HG02885 (cell line): ENCODE data around the gene TEX48.

Experiments used
- ATAC-seq: cut with Tn5 transposase; IDR thresholded peaks from one replicate; pipeline ENCODE4 v1.9.1; 2021; ENCODE audit warnings: mild to moderate bottlenecking; ENCODE audit not compliant: unreplicated experiment, poor library complexity

The TEX48 gene

DNA sequence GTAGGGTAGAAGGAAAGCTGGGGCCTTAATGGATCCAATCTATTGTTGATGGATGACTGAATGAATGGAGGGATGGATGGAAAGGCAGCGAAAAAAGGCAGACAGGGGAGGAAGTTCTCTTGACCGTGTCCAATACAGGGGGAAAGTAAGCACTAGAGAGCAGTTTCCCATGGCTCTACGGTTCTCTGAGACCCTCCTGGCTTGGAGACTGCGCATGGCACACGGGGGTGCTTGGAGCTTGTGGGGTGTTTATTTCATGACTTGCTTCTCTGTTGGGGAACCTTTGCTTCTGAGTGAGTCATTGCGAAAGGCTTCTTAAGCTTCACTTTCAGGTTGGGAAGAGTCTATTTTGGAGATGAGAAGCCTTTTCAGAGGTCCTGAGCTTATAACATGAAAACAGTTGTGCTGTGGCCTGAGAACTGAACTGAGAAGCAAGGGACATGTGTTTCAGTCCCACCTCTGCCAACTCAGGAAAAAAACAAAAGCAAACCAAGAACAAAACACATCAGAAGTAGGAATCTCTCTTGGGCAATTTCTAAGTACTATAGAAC, 12.8 kb upstream of the TEX48 start:
- peak; percentile 55 for ATAC-seq

DNA sequence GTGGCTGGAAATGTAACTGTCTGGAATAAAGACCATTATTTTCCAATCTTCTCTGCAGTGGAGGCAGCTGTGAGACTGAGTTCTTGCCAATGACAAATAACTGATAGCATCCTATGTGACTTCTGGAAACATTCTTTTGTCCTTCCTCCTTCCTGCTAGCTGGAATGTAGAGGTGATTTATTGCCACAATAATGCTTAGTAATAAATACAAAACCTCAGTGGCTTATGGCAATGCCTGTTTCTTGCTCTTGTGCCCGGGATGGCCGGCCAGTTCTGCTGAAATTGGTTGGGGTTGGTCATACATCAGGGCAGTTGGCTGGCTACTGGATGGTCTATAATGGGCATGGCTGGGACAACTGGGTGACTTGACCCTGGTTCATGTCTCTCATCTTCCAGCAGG, 12.2 kb upstream of the TEX48 start:
- ATAC-seq: no peak

GRCh38 chr9:114693248-114693855, 11.4 kb upstream of the TEX48 start:
- no peak for ATAC-seq

DNA sequence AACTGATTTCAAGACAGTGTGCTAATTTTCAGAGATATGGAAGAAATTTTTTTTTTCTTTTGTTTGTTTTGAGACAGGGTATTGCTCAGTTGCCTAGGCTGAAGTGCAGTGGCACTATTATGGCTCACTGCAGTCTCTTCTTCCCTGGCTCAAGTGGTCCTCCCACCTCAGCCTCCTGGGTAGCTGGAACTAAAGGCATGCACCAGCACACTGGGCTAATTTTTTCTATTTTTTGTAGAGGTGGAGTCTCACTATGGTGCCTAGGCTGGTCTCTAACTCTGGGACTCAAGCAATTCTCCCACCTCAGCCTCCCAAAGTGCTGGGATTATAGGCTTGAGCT, 9.9 kb upstream of the TEX48 start:
- no peak for ATAC-seq

GRCh38 chr9:114691046-114691955, 9.3 kb upstream of the TEX48 start:
- ATAC-seq: peak; percentile 52

GRCh38 chr9:114690308-114690707, 8.3 kb upstream of the TEX48 start:
- no peak for ATAC-seq

DNA sequence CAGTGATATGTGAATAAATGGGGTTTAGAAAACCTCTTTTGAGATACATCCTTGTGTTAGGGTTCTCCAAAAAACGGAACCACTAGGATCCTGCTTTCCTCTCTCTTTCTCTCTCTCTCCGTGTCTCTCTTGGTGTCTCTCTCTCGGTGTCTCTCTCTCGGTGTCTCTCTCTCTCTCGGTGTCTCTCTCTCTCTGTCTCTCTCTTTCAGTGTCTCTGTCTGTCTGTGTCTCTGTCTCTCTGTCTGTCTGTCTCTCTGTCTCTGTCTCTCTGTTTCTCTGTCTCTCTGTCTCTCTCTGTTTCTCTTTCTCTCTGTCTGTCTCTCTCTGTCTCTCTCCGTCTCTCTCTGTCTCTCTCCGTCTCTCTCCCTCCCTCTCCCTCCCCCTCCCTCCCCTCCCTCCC, 7.8 kb upstream of the TEX48 start:
- ATAC-seq: no peak

DNA sequence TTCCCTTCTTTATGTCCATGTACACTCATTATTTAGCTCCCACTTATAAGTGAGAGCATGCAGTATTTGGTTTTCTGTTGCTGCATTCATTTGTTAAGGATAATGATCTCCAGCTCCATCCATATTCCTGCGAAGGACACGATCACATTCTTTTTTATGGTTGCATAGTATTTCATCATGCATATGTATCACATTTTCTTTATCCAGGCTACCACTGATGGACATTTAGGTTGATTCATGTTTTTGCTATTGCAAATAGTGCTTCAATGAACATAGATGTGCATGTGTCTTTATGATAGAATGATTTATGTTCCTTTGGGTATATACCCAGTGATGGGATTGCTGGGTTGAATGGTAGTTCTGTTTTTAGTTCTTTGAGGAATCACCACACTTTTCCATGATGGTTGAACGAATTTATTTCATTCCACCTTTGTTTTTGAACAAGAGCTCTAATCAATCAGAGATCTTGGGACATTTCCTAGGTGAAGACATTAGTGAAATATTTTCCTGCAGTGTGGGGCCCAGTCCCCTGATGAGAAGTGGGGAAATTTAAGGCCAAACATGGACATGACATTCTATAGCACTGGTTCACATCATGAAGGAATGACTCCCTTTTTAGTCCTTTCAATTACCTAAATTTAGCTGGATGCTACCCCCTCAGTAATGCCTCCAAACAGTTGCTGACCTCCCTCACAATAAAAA, 7.1 kb upstream of the TEX48 start:
- no peak for ATAC-seq

DNA sequence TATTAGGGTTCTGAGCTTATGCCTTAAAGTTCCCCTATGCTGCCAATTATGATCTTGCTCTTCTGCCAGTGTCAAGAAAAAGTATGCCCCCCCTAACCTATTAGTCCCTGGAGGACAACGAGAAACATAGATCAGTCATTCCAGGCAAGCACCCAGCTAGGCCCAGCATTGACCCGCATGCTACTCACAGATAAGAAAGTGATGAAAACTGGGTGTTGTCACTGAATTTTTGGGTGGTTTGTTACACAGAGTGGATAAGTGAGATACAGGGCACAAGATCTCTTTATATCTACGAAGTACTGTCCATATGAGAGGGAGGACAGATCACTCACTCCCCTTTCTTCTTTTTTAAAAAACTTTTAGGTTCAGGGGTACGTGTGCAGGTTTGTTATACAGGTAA, 6.4 kb upstream of the TEX48 start:
- no peak for ATAC-seq

DNA sequence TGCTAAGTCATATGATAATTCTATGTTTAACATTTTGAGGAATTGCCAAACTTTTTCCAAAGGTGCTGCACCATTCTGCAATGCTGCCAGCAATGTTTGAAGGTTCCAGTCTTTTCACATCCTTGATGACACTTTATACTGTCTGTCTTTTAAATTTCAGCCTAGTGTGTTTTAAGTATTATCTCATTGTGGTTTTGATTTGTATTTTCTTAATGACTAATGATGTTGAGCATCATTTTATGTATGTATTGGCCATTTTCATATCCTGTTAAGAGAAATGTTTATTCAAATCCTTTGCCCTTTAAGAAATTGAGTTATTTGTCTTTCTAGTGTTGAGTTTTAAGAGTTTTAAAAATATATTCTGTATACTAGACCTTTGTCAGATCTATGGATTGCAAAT, 5.0 kb upstream of the TEX48 start:
- no peak for ATAC-seq

- ATAC-seq: no peak
Observed at GRCh38 chr9:114685951-114686350, 4.0 kb upstream of the TEX48 start.

DNA sequence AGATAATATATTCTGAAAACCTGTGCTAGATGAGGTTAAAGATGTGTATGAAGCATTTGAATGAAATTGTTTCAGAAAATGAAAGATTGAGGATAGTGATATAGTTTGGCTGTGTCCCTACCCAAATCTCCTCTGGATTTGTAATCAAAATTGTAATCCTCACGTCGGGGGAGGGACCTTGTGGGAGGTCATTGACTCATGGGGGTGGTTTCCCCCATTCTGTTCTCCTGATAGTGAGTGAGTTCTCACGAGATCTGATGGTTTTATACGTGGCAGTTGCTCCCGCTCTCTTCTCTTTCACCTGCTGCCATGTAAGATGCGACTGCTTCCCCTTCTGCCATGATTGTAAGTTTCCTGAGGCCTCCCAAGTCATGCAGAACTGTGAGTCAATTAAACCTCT, 2.0 kb upstream of the TEX48 start:
- ATAC-seq: no peak

DNA sequence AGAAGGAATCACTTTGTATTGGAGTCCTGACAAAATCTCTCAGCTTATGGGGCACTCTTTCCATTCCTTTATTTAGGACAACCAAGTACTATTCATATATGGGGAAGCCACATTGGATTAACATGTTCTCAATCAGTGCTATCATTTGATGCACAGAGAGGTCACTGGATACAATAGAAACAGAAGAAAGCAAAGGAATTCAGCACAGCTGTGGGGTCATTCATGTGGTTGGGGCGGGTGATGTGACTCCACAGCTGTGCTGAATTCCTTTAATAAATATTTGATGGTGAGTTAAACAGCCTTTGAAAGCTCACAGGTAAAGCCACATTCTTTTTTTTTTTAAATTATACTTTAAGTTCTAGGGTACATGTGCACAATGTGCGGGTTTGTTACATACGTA, 854 bp upstream of the TEX48 start:
- no peak for ATAC-seq

GRCh38 chr9:114680259-114681001, 1.6 kb downstream of the TEX48 start:
- ATAC-seq: no peak

GRCh38 chr9:114678795-114679194, 3.2 kb downstream of the TEX48 start:
- ATAC-seq: no peak

DNA sequence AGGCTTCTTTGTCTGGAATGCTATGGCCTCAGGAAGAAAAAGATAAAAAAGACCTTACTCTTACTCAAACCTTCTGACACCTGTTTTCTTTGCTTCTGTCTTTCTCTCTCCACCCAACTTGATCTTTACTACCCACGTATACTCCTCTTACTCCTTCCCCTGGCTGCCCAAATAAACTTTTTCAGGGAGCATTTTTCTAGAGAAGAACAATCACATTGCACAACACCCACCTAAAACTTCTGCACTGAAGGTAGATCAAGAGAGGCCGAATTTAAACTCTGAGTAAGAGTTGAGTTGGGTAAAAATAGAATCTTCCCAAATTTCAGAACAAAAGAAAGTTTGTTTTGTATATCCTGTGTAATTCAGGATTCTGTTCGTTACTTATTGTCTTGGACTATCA, 3.9 kb downstream of the TEX48 start:
- ATAC-seq: no peak

- no peak for ATAC-seq
Observed at GRCh38 chr9:114677418-114677817, 4.6 kb downstream of the TEX48 start.

DNA sequence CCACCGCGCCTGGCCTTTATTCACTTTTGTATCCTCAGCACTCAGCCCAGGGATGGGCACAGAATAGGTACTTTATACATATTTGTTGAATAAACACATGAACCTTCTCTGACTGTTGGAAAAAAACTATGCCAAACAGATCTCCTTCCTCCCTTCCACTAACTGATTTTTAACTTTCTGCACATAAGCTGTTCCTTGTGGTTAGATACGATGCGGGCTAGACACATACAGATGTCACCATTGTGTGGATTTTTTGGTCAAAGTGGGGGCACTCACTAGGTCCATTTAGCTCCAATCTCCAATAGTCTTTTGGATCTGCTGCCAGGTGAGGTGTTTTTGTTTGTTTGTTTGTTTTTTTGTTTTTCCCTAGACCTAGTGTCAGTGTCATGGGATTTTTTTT, 5.1 kb downstream of the TEX48 start:
- ATAC-seq: no peak

DNA sequence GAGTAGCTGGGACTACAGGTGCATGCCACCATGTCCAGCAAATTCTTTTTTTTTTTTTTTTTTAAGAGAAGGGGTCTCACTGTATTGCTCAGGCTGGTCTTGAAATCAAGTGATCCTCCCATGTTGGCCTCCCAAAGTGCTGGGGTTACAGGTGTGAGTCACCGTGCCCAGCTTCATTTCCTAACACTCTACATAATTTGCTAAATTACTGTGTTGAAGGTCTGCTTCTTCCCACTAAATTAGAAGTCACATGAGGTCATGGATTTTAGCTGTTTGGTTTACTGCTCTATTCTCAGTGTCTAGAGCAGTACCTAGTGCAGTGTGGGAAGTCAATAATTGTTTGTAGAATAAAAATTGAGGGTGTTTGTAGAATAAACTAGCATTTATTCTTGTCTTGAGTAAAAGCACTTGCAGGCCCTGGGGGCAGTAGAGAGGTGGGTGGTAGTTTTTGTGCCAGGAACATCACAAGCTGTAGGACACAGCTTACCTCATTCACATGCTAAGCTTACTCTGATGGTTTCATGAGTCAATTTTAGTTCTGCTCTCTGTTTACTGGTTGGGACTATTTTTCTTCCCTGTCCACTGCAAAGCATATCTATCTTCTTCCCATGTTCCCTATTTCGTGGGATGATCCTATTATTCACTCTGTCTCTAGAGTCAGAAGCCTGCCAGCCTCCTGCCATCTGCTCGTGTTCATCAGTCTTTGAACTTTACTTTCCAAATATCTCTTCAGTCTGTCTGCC, 7.0 kb downstream of the TEX48 start:
- ATAC-seq: no peak
